ENCODE measurements around the gene HERC2.

- TF ChIP-seq RAD21 (IDR thresholded peaks at IDR 0.05; ENCODE audit: low read length), result no peak
- TF ChIP-seq CTCF (conservative IDR thresholded peaks at IDR 0.05; ENCODE audit: low read depth, low read length), result no peak
- TF ChIP-seq SMC3 (IDR thresholded peaks at IDR 0.05; ENCODE audit: low read depth, low read length), result no peak
- TF ChIP-seq RCOR1 (IDR thresholded peaks at IDR 0.05; ENCODE audit: insufficient replicate concordance, low read length), result no peak
- TF ChIP-seq ELK1 (IDR thresholded peaks at IDR 0.05; ENCODE audit: borderline replicate concordance, low read depth, low read length), result no peak
- no peak for TF ChIP-seq POLR2A (IDR thresholded peaks at IDR 0.05; ENCODE audit: low read depth, low read length)
- TF ChIP-seq RFX5 (IDR thresholded peaks at IDR 0.05; ENCODE audit: low read depth, low read length), result no peak
These were observed 224.2 kb downstream of the HERC2 start for GRCh38 chr15:28097656-28098359.
